ENCODE measurements around the gene RASA3.

DNA sequence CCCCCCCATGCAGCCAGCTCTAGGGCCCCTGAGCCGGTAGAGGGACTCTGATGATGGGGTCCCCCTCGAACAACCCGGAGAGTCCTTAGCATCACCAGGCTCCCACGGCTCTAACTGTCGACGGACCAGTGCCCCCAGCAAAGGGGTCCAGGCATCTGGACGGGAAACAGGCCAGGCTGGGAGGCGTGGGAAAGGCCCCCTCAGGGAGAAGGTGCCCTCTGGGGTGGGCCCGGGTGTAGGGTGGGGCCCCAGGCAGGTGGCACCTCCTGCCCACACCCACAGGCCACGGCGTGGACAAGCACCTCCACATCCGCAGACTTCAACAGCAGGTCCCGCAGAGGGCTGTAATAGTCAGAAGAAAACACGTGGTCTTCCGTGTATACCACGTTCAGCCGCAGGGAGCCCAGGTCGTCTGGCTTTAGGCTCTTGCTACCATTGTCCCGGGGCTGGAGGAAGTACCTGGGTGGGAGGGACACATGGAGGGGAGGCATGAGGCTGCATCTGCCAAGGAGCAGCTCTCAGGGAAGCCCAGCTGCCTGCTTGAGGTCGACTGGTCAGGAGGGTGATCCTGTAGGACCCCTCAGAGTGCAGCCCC lies 113.9 kb downstream of the RASA3 start:
- TF ChIP-seq POLR2AphosphoS5 (IDR thresholded peaks at IDR 0.05), result no peak
- TF ChIP-seq, protein P1, sequence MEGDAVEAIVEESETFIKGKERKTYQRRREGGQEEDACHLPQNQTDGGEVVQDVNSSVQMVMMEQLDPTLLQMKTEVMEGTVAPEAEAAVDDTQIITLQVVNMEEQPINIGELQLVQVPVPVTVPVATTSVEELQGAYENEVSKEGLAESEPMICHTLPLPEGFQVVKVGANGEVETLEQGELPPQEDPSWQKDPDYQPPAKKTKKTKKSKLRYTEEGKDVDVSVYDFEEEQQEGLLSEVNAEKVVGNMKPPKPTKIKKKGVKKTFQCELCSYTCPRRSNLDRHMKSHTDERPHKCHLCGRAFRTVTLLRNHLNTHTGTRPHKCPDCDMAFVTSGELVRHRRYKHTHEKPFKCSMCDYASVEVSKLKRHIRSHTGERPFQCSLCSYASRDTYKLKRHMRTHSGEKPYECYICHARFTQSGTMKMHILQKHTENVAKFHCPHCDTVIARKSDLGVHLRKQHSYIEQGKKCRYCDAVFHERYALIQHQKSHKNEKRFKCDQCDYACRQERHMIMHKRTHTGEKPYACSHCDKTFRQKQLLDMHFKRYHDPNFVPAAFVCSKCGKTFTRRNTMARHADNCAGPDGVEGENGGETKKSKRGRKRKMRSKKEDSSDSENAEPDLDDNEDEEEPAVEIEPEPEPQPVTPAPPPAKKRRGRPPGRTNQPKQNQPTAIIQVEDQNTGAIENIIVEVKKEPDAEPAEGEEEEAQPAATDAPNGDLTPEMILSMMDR (IDR thresholded peaks at IDR 0.05), result no peak
- no peak for TF ChIP-seq POLR2A (IDR thresholded peaks at IDR 0.05)
